GM12872 (cell line): ENCODE measurements around the gene KIF4B.
A peak's percentile ranks its signal among the peaks of the same experiment; 100 is the strongest.

Experiments used
- TF ChIP-seq, protein P1 (sequence below): IDR thresholded peaks from 3 replicates; pipeline ENCODE4 v1.5.1; 2011; ENCODE audit warnings: low read depth, mild to moderate bottlenecking, low read length, moderate library complexity; ENCODE audit not compliant: insufficient read depth

KIF4B gene

DNA sequence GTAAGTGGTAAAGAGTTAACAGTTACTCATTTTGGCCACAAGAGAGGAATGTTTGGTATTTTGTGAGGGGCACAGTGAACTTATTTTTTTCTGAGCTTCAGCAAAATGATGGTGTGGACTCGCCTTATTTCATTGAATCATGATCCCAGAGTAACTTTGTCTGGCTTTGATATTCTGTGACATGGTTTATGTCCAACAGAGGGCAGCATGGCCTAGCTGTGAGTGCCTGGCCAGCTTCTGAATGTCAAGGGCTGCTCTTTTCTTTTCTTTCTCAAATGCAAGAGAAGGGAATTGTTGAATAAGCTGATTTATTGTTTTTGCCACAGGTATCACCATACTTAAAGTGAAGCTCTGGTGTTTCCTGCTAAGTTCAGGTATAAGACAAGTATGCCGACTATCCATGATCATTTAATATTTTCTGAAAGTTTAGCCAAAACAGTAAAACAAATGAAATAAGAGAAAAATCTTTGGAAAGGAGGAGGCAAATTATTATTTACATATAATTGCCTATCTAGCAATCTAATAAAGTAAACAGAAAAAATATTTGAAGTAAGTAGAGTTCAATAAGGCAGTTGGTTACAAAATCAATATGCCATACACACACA, 41.0 kb upstream of the KIF4B start:
- TF ChIP-seq, protein P1, sequence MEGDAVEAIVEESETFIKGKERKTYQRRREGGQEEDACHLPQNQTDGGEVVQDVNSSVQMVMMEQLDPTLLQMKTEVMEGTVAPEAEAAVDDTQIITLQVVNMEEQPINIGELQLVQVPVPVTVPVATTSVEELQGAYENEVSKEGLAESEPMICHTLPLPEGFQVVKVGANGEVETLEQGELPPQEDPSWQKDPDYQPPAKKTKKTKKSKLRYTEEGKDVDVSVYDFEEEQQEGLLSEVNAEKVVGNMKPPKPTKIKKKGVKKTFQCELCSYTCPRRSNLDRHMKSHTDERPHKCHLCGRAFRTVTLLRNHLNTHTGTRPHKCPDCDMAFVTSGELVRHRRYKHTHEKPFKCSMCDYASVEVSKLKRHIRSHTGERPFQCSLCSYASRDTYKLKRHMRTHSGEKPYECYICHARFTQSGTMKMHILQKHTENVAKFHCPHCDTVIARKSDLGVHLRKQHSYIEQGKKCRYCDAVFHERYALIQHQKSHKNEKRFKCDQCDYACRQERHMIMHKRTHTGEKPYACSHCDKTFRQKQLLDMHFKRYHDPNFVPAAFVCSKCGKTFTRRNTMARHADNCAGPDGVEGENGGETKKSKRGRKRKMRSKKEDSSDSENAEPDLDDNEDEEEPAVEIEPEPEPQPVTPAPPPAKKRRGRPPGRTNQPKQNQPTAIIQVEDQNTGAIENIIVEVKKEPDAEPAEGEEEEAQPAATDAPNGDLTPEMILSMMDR: peak; percentile 51

DNA sequence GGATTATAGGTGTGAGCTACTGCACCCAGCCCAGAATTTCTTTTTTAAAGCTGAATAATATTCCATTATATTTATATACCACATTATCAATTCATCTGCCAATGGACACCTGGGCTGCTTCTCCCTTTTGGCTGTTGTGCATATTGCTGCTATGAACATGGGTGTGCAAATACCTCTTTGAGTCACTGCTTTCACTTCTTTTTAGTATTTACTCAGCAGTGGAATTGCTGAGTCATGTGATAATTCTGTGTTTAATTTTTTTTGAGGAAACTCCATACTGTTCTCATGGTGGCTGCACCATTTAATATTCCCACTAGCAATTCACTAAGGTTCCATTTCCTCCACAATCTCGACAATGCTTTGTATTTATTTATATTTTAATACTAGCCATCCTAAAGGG, 36.1 kb upstream of the KIF4B start:
- TF ChIP-seq, protein P1: no peak

GRCh38 chr5:154984946-154985516, 28.5 kb upstream of the KIF4B start:
- TF ChIP-seq, protein P1: no peak

DNA sequence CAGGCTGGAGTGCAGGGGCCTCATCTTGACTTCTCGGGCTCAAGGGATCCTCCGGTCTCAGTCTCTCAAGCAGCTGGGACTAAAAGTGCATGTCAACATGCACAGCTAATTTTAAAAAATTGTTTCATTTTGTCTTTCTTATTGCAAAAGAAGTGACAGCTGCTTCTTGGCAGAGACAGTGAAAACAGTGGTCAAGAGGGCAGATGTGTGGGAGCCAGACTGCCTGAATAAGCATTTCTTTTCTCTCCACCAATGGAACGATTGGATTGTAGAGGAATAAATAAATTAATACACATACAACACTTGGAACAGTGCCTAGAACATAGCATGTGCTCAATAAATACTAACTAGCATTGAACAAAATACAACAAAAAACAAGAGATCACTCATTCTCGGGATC, 27.4 kb upstream of the KIF4B start:
- TF ChIP-seq, protein P1: no peak

DNA sequence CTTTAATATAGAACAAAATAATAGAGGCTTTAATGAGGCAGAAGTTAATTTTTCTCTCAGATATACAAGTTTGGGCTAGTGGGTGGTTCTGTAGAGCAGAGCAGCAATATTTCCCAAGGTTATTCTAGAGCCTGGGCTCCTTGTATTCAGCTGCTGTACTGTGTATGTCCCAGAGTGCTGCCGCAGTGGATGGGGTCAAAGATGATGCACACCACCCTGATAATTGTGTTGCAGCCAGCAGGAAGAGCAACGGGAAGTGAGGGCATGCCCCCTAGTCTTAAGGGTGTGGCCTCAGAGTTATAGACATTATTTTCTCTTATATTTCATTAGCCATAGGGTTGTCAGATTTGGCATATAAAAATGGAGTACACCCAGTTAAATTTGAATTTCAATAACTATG, 23.9 kb upstream of the KIF4B start:
- TF ChIP-seq, protein P1: no peak

- TF ChIP-seq, protein P1: no peak
These were observed 20.1 kb upstream of the KIF4B start for GRCh38 chr5:154993461-154993860.

GRCh38 chr5:154995679-154996078, 17.9 kb upstream of the KIF4B start:
- TF ChIP-seq, protein P1: no peak
